Activated CD4-positive, alpha-beta memory T cell treated with anti-CD3 and anti-CD28 coated beads, Interleukin-2, amount 10 ng/mL, durations not matched to agents 7 days and 5 days (primary cell): Measurements from ENCODE around the gene NHERF2. TPM values are rescaled to one million over a fixed set of nuclear protein-coding genes. Genes with fewer than 3 reads are reported as not detected.

Experiments
- CTCF ChIA-PET: fragments of 350-600 bp; sonication (Branson Sonifier 250); formaldehyde crosslinking; loops from one replicate; lab custom pipeline; 2021; ENCODE audit warnings: antibody characterized with exemption, inconsistent platforms; lab: Charles Lee
- POLR2A ChIA-PET: fragments of 350-600 bp; sonication (Branson Sonifier 250); formaldehyde crosslinking; loops from one replicate; lab custom pipeline; 2021; ENCODE audit warnings: antibody characterized with exemption; lab: Charles Lee
- DNase-seq: peaks from one replicate; pipeline ENCODE4 v3.0.0-alpha.2; 2020
- H3K27ac Mint-ChIP-seq: one replicate; pipeline ENCODE4 v1.8.0; 2021; ENCODE audit warnings: mild to moderate bottlenecking, mixed read lengths
- H3K27me3 Mint-ChIP-seq: one replicate; pipeline ENCODE4 v1.8.0; 2021; ENCODE audit warnings: mixed read lengths
- H3K36me3 Mint-ChIP-seq: one replicate; pipeline ENCODE4 v1.8.0; 2021; ENCODE audit warnings: low read depth, mixed read lengths
- H3K4me1 Mint-ChIP-seq: one replicate; pipeline ENCODE4 v1.8.0; 2021; ENCODE audit warnings: mixed read lengths
- H3K4me3 Mint-ChIP-seq: one replicate; pipeline ENCODE4 v1.8.0; 2021; ENCODE audit warnings: mild to moderate bottlenecking, mixed read lengths
- H3K9me3 Mint-ChIP-seq: one replicate; pipeline ENCODE4 v1.8.0; 2021; ENCODE audit warnings: mixed read lengths
- total RNA-seq, 2 experiments: library from RNA; stranded (reverse); gene quantifications; one replicate each; pipeline ENCODE4 v1.2.3, GENCODE V29; 2021

NHERF2 gene
- total RNA-seq, 2 experiments from 2014 or later: 0.85 to 0.96 TPM

- ChIA-PET POLR2A (interaction anchor here (0.6 to 1.3 kb wide), 2 partner anchors 24 to 25 kb away, joined by 3 read pairs; partner anchors contain the start of genes NTHL1 and TSC2), CTCF (no interaction called here)
Measured at GRCh38 chr16:2070576-2071453, 44.1 kb downstream of the NHERF2 start.

DNA sequence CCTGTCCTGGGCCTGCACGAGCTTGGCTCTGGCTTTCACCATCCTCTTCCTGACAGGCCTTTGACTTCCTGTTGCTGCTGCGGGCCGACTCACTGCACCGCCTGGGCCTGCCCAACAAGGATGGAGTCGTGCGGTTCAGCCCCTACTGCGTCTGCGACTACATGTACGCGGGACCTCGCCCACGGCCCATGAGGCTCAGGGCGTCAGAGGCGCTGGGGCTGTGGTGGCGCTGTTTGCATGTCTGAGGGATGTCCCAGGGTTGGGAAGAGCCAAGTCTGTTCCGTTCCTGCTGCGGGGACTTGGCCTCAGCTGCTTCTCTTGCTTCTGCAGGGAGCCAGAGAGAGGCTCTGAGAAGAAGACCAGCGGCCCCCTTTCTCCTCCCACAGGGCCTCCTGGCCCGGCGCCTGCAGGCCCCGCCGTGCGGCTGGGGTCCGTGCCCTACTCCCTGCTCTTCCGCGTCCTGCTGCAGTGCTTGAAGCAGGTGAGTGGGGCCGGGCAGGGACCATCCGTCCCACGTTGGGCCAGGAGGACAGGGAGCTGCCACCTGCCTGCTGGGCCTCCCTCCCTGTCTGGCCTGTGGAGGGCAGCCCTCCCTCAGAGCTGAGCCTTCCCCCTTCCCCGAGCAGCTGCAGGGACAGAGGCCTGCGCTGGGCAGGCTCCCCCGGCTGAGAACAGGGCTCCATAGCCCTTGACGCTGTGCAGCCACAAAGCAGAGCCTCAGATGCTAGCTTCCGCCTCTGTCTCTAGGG, 44.9 kb downstream of the NHERF2 start:
- Mint-ChIP-seq H3K27me3 (no peaks in the 10 kb centered on the region), H3K4me3 (no peak overlapping the region), H3K9me3 (no peaks in the 10 kb centered on the region), H3K4me1 (no peaks in the 10 kb centered on the region), H3K36me3 (peaks cover 20% of the 10 kb centered on the region), H3K27ac (no peak overlapping the region)
- POLR2A ChIA-PET: interaction anchor here (0.6 to 1.3 kb wide), 4 partner anchors 9 to 84 kb away, joined by 3 to 4 read pairs (median 4); partner anchors contain the start of genes NTHL1, TRAF7 and TSC2
- DNase-seq: no peak
- CTCF ChIA-PET: interaction anchor here (0.6 kb wide), 1 partner anchor 49 kb away, joined by 4 read pairs; no protein-coding TSS in a partner anchor

More at GRCh38 chr16:2070576-2071453, 44.1 kb downstream of the NHERF2 start:
- Mint-ChIP-seq H3K4me1 (peaks cover 3% of the 10 kb centered on the region), H3K9me3 (no peaks in the 10 kb centered on the region), H3K27ac (no peak overlapping the region), H3K27me3 (no peaks in the 10 kb centered on the region), H3K4me3 (no peak overlapping the region), H3K36me3 (peaks cover 24% of the 10 kb centered on the region)
- DNase-seq: no peak

- H3K36me3 Mint-ChIP-seq: peaks cover 15% of the 10 kb centered on the region
- H3K27me3 Mint-ChIP-seq: no peaks in the 10 kb centered on the region
- no peak overlapping the region for H3K4me3 Mint-ChIP-seq
- no peaks in the 10 kb centered on the region for H3K9me3 Mint-ChIP-seq
- no peaks in the 10 kb centered on the region for H3K4me1 Mint-ChIP-seq
- DNase-seq: no peak
- no peak overlapping the region for H3K27ac Mint-ChIP-seq
- POLR2A ChIA-PET: no interaction called here
- CTCF ChIA-PET: no interaction called here
Measured at GRCh38 chr16:2072926-2073325, 46.2 kb downstream of the NHERF2 start.

GRCh38 chr16:2074071-2074470, 47.4 kb downstream of the NHERF2 start:
- H3K27me3 Mint-ChIP-seq: no peaks in the 10 kb centered on the region
- CTCF ChIA-PET: no interaction called here
- no peaks in the 10 kb centered on the region for H3K4me1 Mint-ChIP-seq

DNA sequence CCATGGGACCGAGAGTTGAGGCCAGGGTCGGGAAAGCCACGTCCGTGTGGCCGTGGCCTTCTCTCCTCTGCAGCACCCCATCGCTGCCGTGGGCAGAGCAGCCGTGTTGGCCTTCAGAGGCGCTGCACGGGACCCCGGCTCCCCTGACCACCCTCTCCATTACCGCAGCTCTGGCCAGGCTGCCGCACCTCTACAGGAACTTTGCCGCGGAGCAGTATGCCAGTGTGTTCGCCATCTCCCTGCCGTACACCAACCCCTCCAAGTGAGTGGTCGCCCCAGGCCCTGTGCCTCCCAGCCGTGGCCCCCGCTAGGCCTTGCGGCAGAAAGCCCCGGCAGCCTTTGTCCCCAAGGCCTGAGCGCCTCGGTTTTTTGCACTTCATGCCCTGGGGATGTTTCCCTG, 48.9 kb downstream of the NHERF2 start:
- H3K9me3 Mint-ChIP-seq: no peaks in the 10 kb centered on the region
- H3K4me1 Mint-ChIP-seq: no peaks in the 10 kb centered on the region
- no peak overlapping the region for H3K27ac Mint-ChIP-seq
- DNase-seq: no peak
- H3K27me3 Mint-ChIP-seq: no peaks in the 10 kb centered on the region
- H3K36me3 Mint-ChIP-seq: peaks cover 9% of the 10 kb centered on the region
- CTCF ChIA-PET: no interaction called here
- POLR2A ChIA-PET: no interaction called here
- no peak overlapping the region for H3K4me3 Mint-ChIP-seq

More at GRCh38 chr16:2074071-2074470, 47.4 kb downstream of the NHERF2 start:
- Mint-ChIP-seq H3K4me3 (no peak overlapping the region), H3K9me3 (no peaks in the 10 kb centered on the region), H3K36me3 (peaks cover 12% of the 10 kb centered on the region), H3K27ac (no peak overlapping the region)
- DNase-seq: no peak
- POLR2A ChIA-PET: no interaction called here

DNA sequence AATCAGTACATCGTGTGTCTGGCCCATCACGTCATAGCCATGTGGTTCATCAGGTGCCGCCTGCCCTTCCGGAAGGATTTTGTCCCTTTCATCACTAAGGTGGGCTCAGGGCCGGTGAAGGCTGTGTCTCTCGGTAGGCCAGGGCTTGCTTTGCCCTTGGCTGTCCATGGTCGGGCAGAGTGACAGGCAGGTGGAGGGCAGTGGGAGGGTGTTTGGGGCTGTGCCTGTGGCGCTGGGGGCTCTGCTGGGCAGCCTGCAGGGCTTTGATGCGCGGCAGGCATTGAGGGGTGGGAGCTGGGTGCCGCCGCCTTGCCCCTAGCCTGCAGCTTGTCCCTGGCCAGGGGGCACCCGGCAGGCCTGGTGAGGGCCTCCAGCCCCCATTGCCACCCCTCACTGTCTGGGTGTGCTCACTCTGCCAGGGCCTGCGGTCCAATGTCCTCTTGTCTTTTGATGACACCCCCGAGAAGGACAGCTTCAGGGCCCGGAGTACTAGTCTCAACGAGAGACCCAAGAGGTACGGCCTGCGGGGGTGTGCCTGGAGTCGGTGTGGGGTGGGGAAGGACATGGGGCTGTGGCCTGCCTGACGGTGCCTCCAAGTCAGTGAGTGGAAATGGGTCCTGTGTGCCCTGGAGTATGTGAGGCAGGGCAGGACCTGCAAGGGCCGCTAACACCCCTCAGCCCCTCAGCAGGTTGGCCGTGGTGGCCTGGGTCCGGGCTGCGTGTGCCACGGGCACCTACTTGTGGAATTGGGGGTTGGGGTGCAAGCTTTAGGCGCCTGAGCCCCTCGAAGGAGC, 49.6 kb downstream of the NHERF2 start:
- POLR2A ChIA-PET: no interaction called here
- CTCF ChIA-PET: no interaction called here
- Mint-ChIP-seq H3K4me3 (no peak overlapping the region), H3K27ac (no peak overlapping the region), H3K9me3 (no peaks in the 10 kb centered on the region), H3K36me3 (peaks cover 9% of the 10 kb centered on the region), H3K4me1 (no peaks in the 10 kb centered on the region), H3K27me3 (no peaks in the 10 kb centered on the region)
- no peak for DNase-seq

- peaks cover 9% of the 10 kb centered on the region for H3K36me3 Mint-ChIP-seq
- no peak overlapping the region for H3K27ac Mint-ChIP-seq
- ChIA-PET CTCF (no interaction called here), POLR2A (no interaction called here)
- DNase-seq: no peak
- H3K9me3 Mint-ChIP-seq: no peaks in the 10 kb centered on the region
- H3K27me3 Mint-ChIP-seq: no peaks in the 10 kb centered on the region
- H3K4me3 Mint-ChIP-seq: no peak overlapping the region
- no peaks in the 10 kb centered on the region for H3K4me1 Mint-ChIP-seq
Measured at GRCh38 chr16:2077016-2077415, 50.3 kb downstream of the NHERF2 start.

DNA sequence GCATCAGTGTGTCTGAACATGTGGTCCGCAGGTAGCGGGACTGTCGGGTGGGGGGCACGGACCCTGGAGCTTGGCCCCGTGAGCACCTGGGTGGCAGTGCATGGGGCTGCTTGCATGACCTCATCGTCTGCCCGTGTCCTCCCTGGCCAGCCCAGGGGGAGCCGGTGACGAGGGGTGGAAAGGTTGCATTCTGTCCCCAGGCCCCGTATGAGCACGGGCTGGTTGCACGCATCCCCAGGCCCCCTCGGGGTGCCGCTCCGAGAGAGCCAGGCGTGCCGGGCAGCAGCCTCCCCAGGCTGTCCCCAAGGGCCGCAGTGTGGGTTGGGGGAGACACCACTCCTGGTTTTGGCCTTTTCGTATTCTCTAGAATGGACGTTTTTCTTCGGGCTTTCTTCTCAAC, 51.0 kb downstream of the NHERF2 start:
- Mint-ChIP-seq H3K27me3 (no peaks in the 10 kb centered on the region), H3K9me3 (no peaks in the 10 kb centered on the region), H3K4me3 (no peak overlapping the region), H3K4me1 (no peaks in the 10 kb centered on the region), H3K36me3 (peaks cover 11% of the 10 kb centered on the region), H3K27ac (no peak overlapping the region)
- ChIA-PET POLR2A (no interaction called here), CTCF (no interaction called here)
- DNase-seq: no peak

DNA sequence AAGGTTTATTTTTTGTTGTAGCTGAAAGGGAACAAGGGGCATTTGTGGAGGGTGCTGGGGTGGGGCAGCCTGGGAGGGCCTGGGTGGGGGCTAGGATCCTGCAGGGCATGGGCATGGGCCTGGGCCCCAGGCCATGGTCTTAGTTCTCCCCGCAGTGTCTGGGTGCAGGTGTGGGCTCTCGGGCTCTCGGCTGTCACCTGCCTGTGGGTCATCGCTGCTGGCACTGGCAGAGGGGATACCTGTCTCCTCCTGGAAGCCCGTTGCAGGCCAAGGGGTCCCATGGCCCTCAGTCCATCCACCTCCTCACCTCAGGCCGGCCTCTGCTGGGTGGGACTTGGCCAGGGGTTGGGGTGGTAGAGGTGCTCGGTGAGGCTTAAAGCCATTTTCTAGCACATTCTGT, 51.4 kb downstream of the NHERF2 start:
- no peaks in the 10 kb centered on the region for H3K9me3 Mint-ChIP-seq
- ChIA-PET CTCF (no interaction called here), POLR2A (no interaction called here)
- H3K36me3 Mint-ChIP-seq: peaks cover 11% of the 10 kb centered on the region
- H3K27ac Mint-ChIP-seq: no peak overlapping the region
- H3K4me3 Mint-ChIP-seq: no peak overlapping the region
- no peak for DNase-seq
- no peaks in the 10 kb centered on the region for H3K27me3 Mint-ChIP-seq
- no peaks in the 10 kb centered on the region for H3K4me1 Mint-ChIP-seq

GRCh38 chr16:2078691-2079090, 52.0 kb downstream of the NHERF2 start:
- no peak for DNase-seq
- Mint-ChIP-seq H3K4me1 (no peaks in the 10 kb centered on the region), H3K27me3 (no peaks in the 10 kb centered on the region), H3K4me3 (no peak overlapping the region), H3K27ac (no peak overlapping the region), H3K36me3 (peaks cover 11% of the 10 kb centered on the region), H3K9me3 (no peaks in the 10 kb centered on the region)
- ChIA-PET POLR2A (no interaction called here), CTCF (no interaction called here)

DNA sequence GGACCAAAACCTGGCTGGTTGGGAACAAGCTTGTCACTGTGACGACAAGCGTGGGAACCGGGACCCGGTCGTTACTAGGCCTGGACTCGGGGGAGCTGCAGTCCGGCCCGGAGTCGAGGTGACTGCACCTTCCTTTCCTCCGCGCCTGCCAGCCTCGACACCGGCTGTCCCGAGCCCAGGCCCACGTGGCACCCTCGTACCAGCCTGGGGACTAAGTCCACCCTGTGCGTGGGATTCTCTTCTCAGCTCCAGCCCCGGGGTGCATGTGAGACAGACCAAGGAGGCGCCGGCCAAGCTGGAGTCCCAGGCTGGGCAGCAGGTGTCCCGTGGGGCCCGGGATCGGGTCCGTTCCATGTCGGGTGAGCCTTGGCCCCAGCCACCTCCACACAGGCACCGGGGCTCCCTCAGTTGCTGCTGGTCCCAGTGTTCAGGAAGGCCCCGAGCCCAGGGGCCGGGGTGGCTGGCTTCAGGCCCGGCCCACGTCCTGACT, 52.7 kb downstream of the NHERF2 start:
- no peak overlapping the region for H3K27ac Mint-ChIP-seq
- DNase-seq: no peak
- H3K27me3 Mint-ChIP-seq: no peaks in the 10 kb centered on the region
- H3K9me3 Mint-ChIP-seq: no peaks in the 10 kb centered on the region
- no peaks in the 10 kb centered on the region for H3K4me1 Mint-ChIP-seq
- peaks cover 11% of the 10 kb centered on the region for H3K36me3 Mint-ChIP-seq
- ChIA-PET CTCF (interaction anchor here (0.9 kb wide), 1 partner anchor 14 kb away, joined by 3 read pairs; no protein-coding TSS in a partner anchor), POLR2A (no interaction called here)
- H3K4me3 Mint-ChIP-seq: no peak overlapping the region

GRCh38 chr16:2079991-2080390, 53.3 kb downstream of the NHERF2 start:
- Mint-ChIP-seq H3K4me1 (no peaks in the 10 kb centered on the region), H3K4me3 (no peak overlapping the region), H3K27ac (no peak overlapping the region), H3K27me3 (no peaks in the 10 kb centered on the region), H3K9me3 (no peaks in the 10 kb centered on the region), H3K36me3 (peaks cover 6% of the 10 kb centered on the region)
- ChIA-PET CTCF (interaction anchor here (0.9 kb wide), 1 partner anchor 13 kb away, joined by 3 read pairs; no protein-coding TSS in a partner anchor), POLR2A (no interaction called here)
- DNase-seq: no peak
